SK-N-SH (cell line): ENCODE data around the gene ATP1A4.

Experiments used
- EP300 ChIP-seq, 2 experiments: IDR thresholded peaks; 2 replicates each; pipeline versions ENCODE4 v1.4.0 to v1.6.1; 2012; ENCODE audit warnings: borderline replicate concordance in 1 of 2, low read depth in 1 of 2, low read length in 1 of 2
- EZH2phosphoT487 ChIP-seq: fragments of 200-600 bp; sonication (generic); IDR thresholded peaks from 2 replicates; pipeline ENCODE4 v1.6.1; 2017; ENCODE audit warnings: low read depth, mixed run types, mild to moderate bottlenecking, antibody characterized with exemption, moderate library complexity, borderline replicate concordance
- MEF2A ChIP-seq: IDR thresholded peaks from 2 replicates; pipeline ENCODE4 v1.4.0; 2012; ENCODE audit warnings: low read depth, borderline replicate concordance
- POLR2AphosphoS5 ChIP-seq: IDR thresholded peaks from 2 replicates; pipeline ENCODE4 v1.6.1; 2012; ENCODE audit warnings: low read depth, low read length
- RAD21 ChIP-seq: IDR thresholded peaks from 2 replicates; pipeline ENCODE4 v1.6.1; 2012; ENCODE audit warnings: mild to moderate bottlenecking, low read length
- SIN3A ChIP-seq: IDR thresholded peaks from 2 replicates; pipeline ENCODE4 v1.6.1; 2012; ENCODE audit warnings: low read depth, mild to moderate bottlenecking, low read length, moderate library complexity, borderline replicate concordance
- TAF1 ChIP-seq: IDR thresholded peaks from 2 replicates; pipeline ENCODE4 v1.6.1; 2012; ENCODE audit warnings: low read depth, mild to moderate bottlenecking, low read length, moderate library complexity, borderline replicate concordance
- TCF12 ChIP-seq: IDR thresholded peaks from 2 replicates; pipeline ENCODE4 v1.4.0; 2012
- TEAD4 ChIP-seq: IDR thresholded peaks from 2 replicates; pipeline ENCODE4 v1.4.0; 2012; ENCODE audit warnings: mild to moderate bottlenecking, borderline replicate concordance; ENCODE audit not compliant: insufficient read depth
- TF ChIP-seq, protein P1 (sequence below): IDR thresholded peaks from 2 replicates; pipeline ENCODE4 v1.4.0; 2012; ENCODE audit warnings: low read depth, borderline replicate concordance
- TF ChIP-seq, protein P2 (sequence below): fragments of 200-600 bp; sonication (generic); IDR thresholded peaks from 2 replicates; pipeline ENCODE4 v1.6.1; 2017; ENCODE audit warnings: antibody characterized with exemption, mild to moderate bottlenecking, moderate library complexity
- TF ChIP-seq, protein P3 (sequence below): fragments of 150-350 bp; IDR thresholded peaks from 2 replicates; pipeline ENCODE4 v1.6.1; 2017; ENCODE audit warnings: antibody characterized with exemption, low read length, low read depth, borderline replicate concordance

DNA sequence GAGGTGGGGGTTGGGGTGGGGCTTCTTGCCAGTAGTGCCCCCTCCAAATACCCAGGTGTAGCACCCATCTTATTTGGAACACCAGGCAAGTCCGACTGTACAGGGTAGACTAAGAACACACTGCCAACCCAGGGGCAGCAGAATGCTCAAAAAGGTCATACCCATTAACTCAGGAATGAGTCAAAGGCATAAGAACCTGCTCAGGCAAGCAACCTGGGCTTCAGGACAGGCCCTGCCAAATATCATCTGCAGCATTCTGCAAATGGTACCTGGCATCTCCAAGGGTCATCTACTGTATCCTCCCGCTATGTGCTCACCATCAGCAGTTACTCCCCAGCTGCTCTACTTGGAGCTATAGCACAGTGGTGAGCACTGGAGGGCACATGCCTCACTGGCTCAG lies 73.2 kb downstream of the ATP1A4 start:
- TF ChIP-seq POLR2AphosphoS5, result no peak
- TF ChIP-seq, protein P1, sequence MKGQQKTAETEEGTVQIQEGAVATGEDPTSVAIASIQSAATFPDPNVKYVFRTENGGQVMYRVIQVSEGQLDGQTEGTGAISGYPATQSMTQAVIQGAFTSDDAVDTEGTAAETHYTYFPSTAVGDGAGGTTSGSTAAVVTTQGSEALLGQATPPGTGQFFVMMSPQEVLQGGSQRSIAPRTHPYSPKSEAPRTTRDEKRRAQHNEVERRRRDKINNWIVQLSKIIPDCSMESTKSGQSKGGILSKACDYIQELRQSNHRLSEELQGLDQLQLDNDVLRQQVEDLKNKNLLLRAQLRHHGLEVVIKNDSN, result no peak
- TF ChIP-seq, protein P2, sequence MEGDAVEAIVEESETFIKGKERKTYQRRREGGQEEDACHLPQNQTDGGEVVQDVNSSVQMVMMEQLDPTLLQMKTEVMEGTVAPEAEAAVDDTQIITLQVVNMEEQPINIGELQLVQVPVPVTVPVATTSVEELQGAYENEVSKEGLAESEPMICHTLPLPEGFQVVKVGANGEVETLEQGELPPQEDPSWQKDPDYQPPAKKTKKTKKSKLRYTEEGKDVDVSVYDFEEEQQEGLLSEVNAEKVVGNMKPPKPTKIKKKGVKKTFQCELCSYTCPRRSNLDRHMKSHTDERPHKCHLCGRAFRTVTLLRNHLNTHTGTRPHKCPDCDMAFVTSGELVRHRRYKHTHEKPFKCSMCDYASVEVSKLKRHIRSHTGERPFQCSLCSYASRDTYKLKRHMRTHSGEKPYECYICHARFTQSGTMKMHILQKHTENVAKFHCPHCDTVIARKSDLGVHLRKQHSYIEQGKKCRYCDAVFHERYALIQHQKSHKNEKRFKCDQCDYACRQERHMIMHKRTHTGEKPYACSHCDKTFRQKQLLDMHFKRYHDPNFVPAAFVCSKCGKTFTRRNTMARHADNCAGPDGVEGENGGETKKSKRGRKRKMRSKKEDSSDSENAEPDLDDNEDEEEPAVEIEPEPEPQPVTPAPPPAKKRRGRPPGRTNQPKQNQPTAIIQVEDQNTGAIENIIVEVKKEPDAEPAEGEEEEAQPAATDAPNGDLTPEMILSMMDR, result no peak
- TF ChIP-seq EZH2phosphoT487, result no peak
- TF ChIP-seq EP300 (IDR thresholded peaks at IDR 0.05; ENCODE audit: borderline replicate concordance in 1 of 2, low read depth in 1 of 2, low read length in 1 of 2), result no peak
- TF ChIP-seq TEAD4, result no peak
- TF ChIP-seq RAD21, result no peak
- no peak for TF ChIP-seq TAF1
- TF ChIP-seq, protein P3, sequence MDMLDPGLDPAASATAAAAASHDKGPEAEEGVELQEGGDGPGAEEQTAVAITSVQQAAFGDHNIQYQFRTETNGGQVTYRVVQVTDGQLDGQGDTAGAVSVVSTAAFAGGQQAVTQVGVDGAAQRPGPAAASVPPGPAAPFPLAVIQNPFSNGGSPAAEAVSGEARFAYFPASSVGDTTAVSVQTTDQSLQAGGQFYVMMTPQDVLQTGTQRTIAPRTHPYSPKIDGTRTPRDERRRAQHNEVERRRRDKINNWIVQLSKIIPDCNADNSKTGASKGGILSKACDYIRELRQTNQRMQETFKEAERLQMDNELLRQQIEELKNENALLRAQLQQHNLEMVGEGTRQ, result no peak
- no peak for TF ChIP-seq SIN3A
- TF ChIP-seq TCF12, result no peak
- TF ChIP-seq MEF2A, result no peak
